ENCODE results near the gene CDS2.

DNA sequence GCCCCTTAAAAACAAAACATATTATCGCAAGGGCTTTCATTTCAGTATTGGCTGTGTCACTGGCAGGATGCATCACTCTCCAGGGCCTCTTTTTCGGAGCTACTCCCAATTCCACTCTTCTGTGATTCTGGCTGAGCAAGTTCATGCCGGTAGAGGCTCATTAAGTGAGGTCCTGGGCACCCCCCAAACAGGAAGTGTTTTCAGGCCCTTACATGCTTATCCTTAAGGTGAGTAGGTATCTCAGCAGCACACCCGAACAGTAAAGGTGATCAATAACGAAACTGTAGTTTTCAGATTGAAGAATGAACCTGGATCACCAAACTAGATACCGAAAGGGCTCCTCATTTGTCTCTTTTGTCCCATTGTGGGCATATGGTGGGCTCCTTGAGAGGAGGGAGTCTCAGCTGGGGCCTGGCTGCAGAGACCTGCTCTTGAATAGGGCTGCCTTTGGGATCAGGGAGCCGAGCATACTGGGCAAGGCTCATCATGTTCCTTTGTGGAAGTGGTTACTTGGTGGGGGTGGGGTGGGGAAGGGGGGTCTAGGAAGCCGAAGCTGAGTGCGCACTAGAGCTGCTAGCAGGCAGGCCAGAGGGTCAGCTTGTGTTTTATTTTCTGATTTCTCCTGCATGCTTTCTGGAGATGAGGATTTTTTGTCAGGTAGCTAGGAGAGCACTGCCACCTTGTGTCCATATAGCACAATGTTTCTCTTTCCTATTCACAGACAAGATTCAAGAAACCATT is 65.2 kb downstream of the CDS2 start:
- TF ChIP-seq, protein P1, sequence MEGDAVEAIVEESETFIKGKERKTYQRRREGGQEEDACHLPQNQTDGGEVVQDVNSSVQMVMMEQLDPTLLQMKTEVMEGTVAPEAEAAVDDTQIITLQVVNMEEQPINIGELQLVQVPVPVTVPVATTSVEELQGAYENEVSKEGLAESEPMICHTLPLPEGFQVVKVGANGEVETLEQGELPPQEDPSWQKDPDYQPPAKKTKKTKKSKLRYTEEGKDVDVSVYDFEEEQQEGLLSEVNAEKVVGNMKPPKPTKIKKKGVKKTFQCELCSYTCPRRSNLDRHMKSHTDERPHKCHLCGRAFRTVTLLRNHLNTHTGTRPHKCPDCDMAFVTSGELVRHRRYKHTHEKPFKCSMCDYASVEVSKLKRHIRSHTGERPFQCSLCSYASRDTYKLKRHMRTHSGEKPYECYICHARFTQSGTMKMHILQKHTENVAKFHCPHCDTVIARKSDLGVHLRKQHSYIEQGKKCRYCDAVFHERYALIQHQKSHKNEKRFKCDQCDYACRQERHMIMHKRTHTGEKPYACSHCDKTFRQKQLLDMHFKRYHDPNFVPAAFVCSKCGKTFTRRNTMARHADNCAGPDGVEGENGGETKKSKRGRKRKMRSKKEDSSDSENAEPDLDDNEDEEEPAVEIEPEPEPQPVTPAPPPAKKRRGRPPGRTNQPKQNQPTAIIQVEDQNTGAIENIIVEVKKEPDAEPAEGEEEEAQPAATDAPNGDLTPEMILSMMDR (IDR thresholded peaks at IDR 0.05): peak; percentile 77
- no peak for TF ChIP-seq ZFX (IDR thresholded peaks at IDR 0.05; ENCODE audit: borderline replicate concordance)

Data from 22Rv1 (cell line).